SK-N-SH treated with all-trans-retinoic acid at 6 μM for 48 hours (cell line): ENCODE measurements around the gene CDC42BPG.
A peak's percentile ranks its signal among the peaks of the same experiment; 100 is the strongest.

ENCODE experiments used
- ATAC-seq: fragments of 200-7000 bp; cut with Tn5 transposase; 3 replicates; pipeline ENCODE4 v1.9.1; 2020; ENCODE audit warnings: mild to moderate bottlenecking, moderate library complexity
- BACH2 ChIP-seq: fragments of 250-450 bp; sonication (Bioruptor Pico); IDR thresholded peaks from 2 replicates; pipeline ENCODE4 v1.9.0; 2021; ENCODE audit warnings: mild to moderate bottlenecking, borderline replicate concordance
- CREB5 ChIP-seq: fragments of 250-450 bp; sonication (Bioruptor Pico); IDR thresholded peaks from 2 replicates; pipeline ENCODE4 v1.5.1; 2020; ENCODE audit warnings: low read depth, mild to moderate bottlenecking, moderate library complexity
- CSDC2 ChIP-seq: fragments of 250-450 bp; sonication (Bioruptor Pico); IDR thresholded peaks from 2 replicates; pipeline ENCODE4 v1.5.0; 2020; ENCODE audit warnings: mild to moderate bottlenecking, moderate library complexity
- CSRNP3 ChIP-seq: fragments of 250-450 bp; sonication (Bioruptor Pico); IDR thresholded peaks from 2 replicates; pipeline ENCODE4 v1.5.1; 2021; ENCODE audit warnings: mild to moderate bottlenecking, moderate library complexity
- ESRRG ChIP-seq: fragments of 250-450 bp; sonication (Bioruptor Pico); IDR thresholded peaks from 2 replicates; pipeline ENCODE4 v1.6.1; 2021; ENCODE audit warnings: mild to moderate bottlenecking
- GLIS3 ChIP-seq: fragments of 250-450 bp; sonication (Bioruptor Pico); IDR thresholded peaks from 2 replicates; pipeline ENCODE4 v1.5.0; 2020; ENCODE audit warnings: mild to moderate bottlenecking, moderate library complexity
- ISL1 ChIP-seq: fragments of 250-450 bp; sonication (Bioruptor Pico); IDR thresholded peaks from 2 replicates; pipeline ENCODE4 v2.1.2; 2022; ENCODE audit warnings: mild to moderate bottlenecking, moderate library complexity
- OSR1 ChIP-seq: fragments of 250-450 bp; sonication (Bioruptor Pico); IDR thresholded peaks from 2 replicates; pipeline ENCODE4 v1.8.0; 2022; ENCODE audit warnings: moderate library complexity, mild to moderate bottlenecking, inconsistent platforms
- PATZ1 ChIP-seq: fragments of 250-450 bp; sonication (Bioruptor Pico); IDR thresholded peaks from 2 replicates; pipeline ENCODE4 v1.8.0; 2020; ENCODE audit warnings: mild to moderate bottlenecking, moderate library complexity, borderline replicate concordance
- POU6F1 ChIP-seq: fragments of 250-450 bp; sonication (Bioruptor Pico); IDR thresholded peaks from 2 replicates; pipeline ENCODE4 v1.8.0; 2021; ENCODE audit warnings: low read depth, mild to moderate bottlenecking, moderate library complexity, borderline replicate concordance
- PPARA ChIP-seq: fragments of 250-450 bp; sonication (Bioruptor Pico); IDR thresholded peaks from 2 replicates; pipeline ENCODE4 v1.5.0; 2020; ENCODE audit warnings: mild to moderate bottlenecking, borderline replicate concordance
- RARB ChIP-seq: fragments of 250-450 bp; sonication (Bioruptor Pico); IDR thresholded peaks from 2 replicates; pipeline ENCODE4 v1.8.0; 2021; ENCODE audit warnings: mild to moderate bottlenecking, moderate library complexity
- SNAI2 ChIP-seq: fragments of 250-450 bp; sonication (Bioruptor Pico); IDR thresholded peaks from 2 replicates; pipeline ENCODE4 v1.5.0; 2020; ENCODE audit warnings: mild to moderate bottlenecking, moderate library complexity
- TOX ChIP-seq: fragments of 250-450 bp; sonication (Bioruptor Pico); IDR thresholded peaks from 2 replicates; pipeline ENCODE4 v1.8.0; 2021; ENCODE audit warnings: mild to moderate bottlenecking, moderate library complexity, borderline replicate concordance
- ZC3H10 ChIP-seq: fragments of 250-450 bp; sonication (Bioruptor Pico); IDR thresholded peaks from 2 replicates; pipeline ENCODE4 v1.5.1; 2021; ENCODE audit warnings: mild to moderate bottlenecking, moderate library complexity
- ZFP3 ChIP-seq: fragments of 250-450 bp; sonication (Bioruptor Pico); IDR thresholded peaks from 2 replicates; pipeline ENCODE4 v1.5.0; 2020; ENCODE audit warnings: mild to moderate bottlenecking, moderate library complexity
- ZFP30 ChIP-seq: fragments of 450-650 bp; formaldehyde crosslinking; IDR thresholded peaks from 2 replicates; pipeline ENCODE4 v1.5.0; 2022; ENCODE audit warnings: mild to moderate bottlenecking, moderate library complexity
- ZNF565 ChIP-seq: fragments of 450-650 bp; formaldehyde crosslinking; conservative IDR thresholded peaks from 2 replicates; pipeline ENCODE4 v1.5.0; 2020; ENCODE audit warnings: low read depth, mild to moderate bottlenecking, moderate library complexity
- ZNF70 ChIP-seq: fragments of 450-650 bp; formaldehyde crosslinking; IDR thresholded peaks from 2 replicates; pipeline ENCODE4 v1.5.0; 2020; ENCODE audit warnings: mild to moderate bottlenecking, moderate library complexity
- ZNF8 ChIP-seq: fragments of 450-650 bp; formaldehyde crosslinking; IDR thresholded peaks from 2 replicates; pipeline ENCODE4 v1.5.0; 2020; ENCODE audit warnings: mild to moderate bottlenecking, moderate library complexity

CDC42BPG gene

GRCh38 chr11:64878494-64879243, 34.2 kb upstream of the CDC42BPG start, which contains the start of gene EHD1:
Gene EHD1 (minus strand): TSS chr11:64878621. CDS start chr11:64878464, 157 bp downstream.
- peak; percentile 88 for ATAC-seq
- TF ChIP-seq SNAI2 (CRISPR knock-in tag) (peak; percentile 97), CSRNP3 (CRISPR knock-in tag) (no peak), ESRRG (CRISPR knock-in tag) (no peak), PATZ1 (CRISPR knock-in tag) (peak; percentile 58; the same call in 1 of the 2 replicates), ZFP30 (CRISPR knock-in tag) (no peak)

GRCh38 chr11:64878223-64878493, 33.7 kb upstream of the CDC42BPG start:
- peak; percentile 47 for ATAC-seq
- TF ChIP-seq TOX (CRISPR knock-in tag) (no peak), POU6F1 (no peak), BACH2 (CRISPR knock-in tag) (no peak), CSRNP3 (CRISPR knock-in tag) (no peak), ZNF8 (CRISPR knock-in tag) (no peak), ZNF565 (CRISPR knock-in tag) (no peak), ZC3H10 (no peak), ZFP30 (CRISPR knock-in tag) (no peak)

- peak; percentile 23 for ATAC-seq
- TF ChIP-seq ZFP3 (CRISPR knock-in tag) (peak; percentile 83), CREB5 (CRISPR knock-in tag) (no peak)
- TF ChIP-seq, all 23 proteins: peak for 1
These were observed 33.2 kb upstream of the CDC42BPG start for GRCh38 chr11:64877390-64878222.

GRCh38 chr11:64876835-64877341, 32.4 kb upstream of the CDC42BPG start:
- peak; percentile 54 for ATAC-seq
- TF ChIP-seq OSR1 (CRISPR knock-in tag) (no peak), ISL1 (CRISPR knock-in tag) (no peak), BACH2 (CRISPR knock-in tag) (no peak), ZC3H10 (no peak), RARB (CRISPR knock-in tag) (no peak), CSRNP3 (CRISPR knock-in tag) (no peak), ZNF70 (CRISPR knock-in tag) (no peak), CREB5 (CRISPR knock-in tag) (no peak), CSDC2 (no peak), SNAI2 (CRISPR knock-in tag) (no peak), GLIS3 (no peak), PPARA (no peak)
